WTC11 (cell line): ENCODE measurements around the gene LHX3. TPM values are rescaled to one million over a fixed set of nuclear protein-coding genes. Genes with fewer than 3 reads are reported as not detected.

Experiments used
- ATAC-seq: fragments of 200-7000 bp; cut with Tn5 transposase; 2 replicates; pipeline ENCODE4 v1.10.0; 2021; ENCODE audit warnings: mild to moderate bottlenecking, moderate library complexity
- CTCF ChIA-PET: fragments of 300-600 bp; sonication (Branson Sonifier 250); formaldehyde crosslinking; loops from one replicate; lab custom pipeline; 2021; ENCODE audit warnings: antibody characterized with exemption; lab: Charles Lee
- POLR2A ChIA-PET: fragments of 350-600 bp; sonication (Branson Sonifier 250); formaldehyde crosslinking; loops from one replicate; lab custom pipeline; 2021; ENCODE audit warnings: antibody characterized with exemption; lab: Charles Lee
- DNase-seq: peaks from one replicate; pipeline ENCODE4 v3.0.0; 2021; ENCODE audit warnings: low spot score
- H3K27ac Mint-ChIP-seq: 2 replicates; pipeline ENCODE4 v1.8.0; 2021; ENCODE audit warnings: mixed read lengths
- H3K27me3 Mint-ChIP-seq: 2 replicates; pipeline ENCODE4 v1.8.0; 2021; ENCODE audit warnings: low read depth, mild to moderate bottlenecking, moderate library complexity, mixed read lengths
- H3K36me3 Mint-ChIP-seq: 2 replicates; pipeline ENCODE4 v1.8.0; 2021; ENCODE audit warnings: mixed read lengths
- H3K4me1 Mint-ChIP-seq: 2 replicates; pipeline ENCODE4 v1.8.0; 2022; ENCODE audit warnings: mixed read lengths
- H3K4me3 Mint-ChIP-seq: 2 replicates; pipeline ENCODE4 v1.8.0; 2021; ENCODE audit warnings: mild to moderate bottlenecking, moderate library complexity, mixed read lengths
- H3K9me3 Mint-ChIP-seq: 2 replicates; pipeline ENCODE4 v1.8.0; 2021; ENCODE audit warnings: mixed read lengths
- ATF2 ChIP-seq: sonication (generic); formaldehyde crosslinking; IDR thresholded peaks from 2 replicates; pipeline ENCODE4 v1.8.1; 2022; ENCODE audit warnings: low read depth, missing genetic modification reagents, borderline replicate concordance
- CBFB ChIP-seq: sonication (generic); formaldehyde crosslinking; IDR thresholded peaks from 2 replicates; pipeline ENCODE4 v1.8.1; 2022; ENCODE audit warnings: mild to moderate bottlenecking, low read depth, missing genetic modification reagents
- CREB1 ChIP-seq: sonication (generic); formaldehyde crosslinking; IDR thresholded peaks from 2 replicates; pipeline ENCODE4 v1.8.0; 2023; ENCODE audit warnings: mild to moderate bottlenecking, missing genetic modification reagents
- CREM ChIP-seq: sonication (generic); formaldehyde crosslinking; IDR thresholded peaks from 2 replicates; pipeline ENCODE4 v1.8.1; 2022; ENCODE audit warnings: mild to moderate bottlenecking, missing genetic modification reagents, moderate library complexity
- E2F5 ChIP-seq: sonication (generic); formaldehyde crosslinking; IDR thresholded peaks from 2 replicates; pipeline ENCODE4 v1.8.1; 2022; ENCODE audit warnings: mild to moderate bottlenecking, moderate library complexity, missing genetic modification reagents
- FOXK1 ChIP-seq: sonication (generic); formaldehyde crosslinking; IDR thresholded peaks from 2 replicates; pipeline ENCODE4 v1.8.0; 2022; ENCODE audit warnings: mild to moderate bottlenecking, moderate library complexity, missing genetic modification reagents
- IRF2 ChIP-seq: sonication (generic); formaldehyde crosslinking; IDR thresholded peaks from 2 replicates; pipeline ENCODE4 v1.8.0; 2022; ENCODE audit warnings: low read depth, missing genetic modification reagents, borderline replicate concordance
- JAZF1 ChIP-seq: fragments of 250-450 bp; sonication (Bioruptor Pico); IDR thresholded peaks from 2 replicates; pipeline ENCODE4 v1.9.0; 2021; ENCODE audit warnings: moderate library complexity, mild to moderate bottlenecking, inconsistent platforms
- JUN ChIP-seq: sonication (generic); formaldehyde crosslinking; IDR thresholded peaks from 2 replicates; pipeline ENCODE4 v1.8.0; 2023; ENCODE audit warnings: mild to moderate bottlenecking, missing genetic modification reagents
- PRDM15 ChIP-seq: sonication (generic); formaldehyde crosslinking; IDR thresholded peaks from 2 replicates; pipeline ENCODE4 v1.8.0; 2022; ENCODE audit warnings: missing genetic modification reagents
- SOX15 ChIP-seq: fragments of 250-450 bp; sonication (Bioruptor Pico); IDR thresholded peaks from 2 replicates; pipeline ENCODE4 v1.9.0; 2021; ENCODE audit warnings: mild to moderate bottlenecking
- TEAD1 ChIP-seq: sonication (generic); formaldehyde crosslinking; IDR thresholded peaks from 2 replicates; pipeline ENCODE4 v1.8.0; 2022; ENCODE audit warnings: mild to moderate bottlenecking, missing genetic modification reagents
- USF2 ChIP-seq: sonication (generic); formaldehyde crosslinking; IDR thresholded peaks from 2 replicates; pipeline ENCODE4 v1.8.1; 2023; ENCODE audit warnings: mild to moderate bottlenecking, missing genetic modification reagents, moderate library complexity
- ZNF219 ChIP-seq: sonication (generic); formaldehyde crosslinking; IDR thresholded peaks from 2 replicates; pipeline ENCODE4 v1.8.0; 2023; ENCODE audit warnings: missing genetic modification reagents, mild to moderate bottlenecking, borderline replicate concordance
- total RNA-seq: library from RNA; stranded (reverse); gene quantifications from 3 replicates; pipeline ENCODE4 v1.2.3, GENCODE V29; 2021
- TF ChIP-seq, protein P1 (sequence below): sonication (generic); formaldehyde crosslinking; IDR thresholded peaks from 2 replicates; pipeline ENCODE4 v1.8.0; 2023; ENCODE audit warnings: mild to moderate bottlenecking, missing genetic modification reagents
- TF ChIP-seq, protein P2 (sequence below): sonication (generic); formaldehyde crosslinking; IDR thresholded peaks from 2 replicates; pipeline ENCODE4 v1.8.0; 2022; ENCODE audit warnings: mild to moderate bottlenecking, missing genetic modification reagents
- TF ChIP-seq, protein P3 (sequence below): sonication (generic); formaldehyde crosslinking; IDR thresholded peaks from 2 replicates; pipeline ENCODE4 v1.8.0; 2023; ENCODE audit warnings: missing genetic modification reagents
- TF ChIP-seq, protein P4 (sequence below): sonication (generic); formaldehyde crosslinking; IDR thresholded peaks from 2 replicates; pipeline ENCODE4 v1.8.1; 2023; ENCODE audit warnings: mild to moderate bottlenecking, moderate library complexity, missing genetic modification reagents

LHX3 gene
- total RNA-seq, 1 experiment from 2014 or later, result not detected

DNA sequence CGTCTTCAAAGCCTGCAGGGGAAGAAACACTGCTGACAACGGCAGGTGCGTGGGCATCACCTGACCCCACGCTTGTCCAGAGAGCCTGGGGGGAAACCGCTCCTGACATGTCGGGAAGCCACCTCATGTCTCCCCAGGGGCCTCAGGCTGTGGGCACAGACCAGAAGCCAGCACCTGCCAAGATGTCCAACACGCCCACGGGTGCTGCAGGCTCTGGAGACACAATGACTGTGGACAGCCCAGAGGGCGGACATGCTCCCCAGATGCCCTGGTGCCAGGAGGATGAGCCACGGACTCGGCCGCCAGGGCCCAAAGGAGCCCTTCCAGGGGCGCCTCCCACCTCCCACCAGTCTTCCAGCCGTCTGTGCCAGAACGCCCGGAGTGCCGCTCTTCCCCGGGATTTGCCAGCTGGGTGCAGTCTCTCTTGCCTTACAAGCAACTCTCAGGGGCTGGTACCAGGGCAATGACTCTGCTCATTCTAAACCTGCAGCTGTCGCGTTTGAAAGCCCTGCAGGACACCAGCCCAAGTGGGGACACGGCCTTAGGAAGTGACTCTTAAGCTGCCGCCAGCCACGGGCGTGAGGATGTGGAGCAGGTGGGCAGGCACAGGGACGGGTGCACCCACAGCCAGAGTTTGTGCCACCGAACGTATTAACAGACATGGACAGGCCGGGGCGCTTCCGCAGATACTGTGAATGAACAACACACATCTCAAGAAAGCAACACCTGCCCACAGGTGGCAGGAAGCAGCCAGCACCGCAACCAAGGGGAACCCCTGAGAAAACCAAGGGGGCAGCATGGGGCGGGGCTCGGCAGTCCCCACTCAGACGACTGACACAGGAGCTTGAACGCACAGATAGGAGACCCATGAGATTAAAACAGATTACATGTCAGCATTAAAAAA lies 6.8 kb upstream of the LHX3 start:
- Mint-ChIP-seq H3K27me3 (no peaks in the 10 kb centered on the region; the same call in none of the 2 replicates), H3K9me3 (peaks cover 6% of the 10 kb centered on the region; the same call in 1 of the 2 replicates), H3K4me1 (no peaks in the 10 kb centered on the region), H3K4me3 (no peak overlapping the region), H3K27ac (no peak overlapping the region), H3K36me3 (peaks cover 47% of the 10 kb centered on the region)
- ChIA-PET POLR2A (no interaction called here), CTCF (no interaction called here)
- ATAC-seq, result no peak
- DNase-seq, result no peak
- no peak for TF ChIP-seq JAZF1 (CRISPR knock-in tag)
- TF ChIP-seq USF2 (CRISPR knock-in tag), result no peak

DNA sequence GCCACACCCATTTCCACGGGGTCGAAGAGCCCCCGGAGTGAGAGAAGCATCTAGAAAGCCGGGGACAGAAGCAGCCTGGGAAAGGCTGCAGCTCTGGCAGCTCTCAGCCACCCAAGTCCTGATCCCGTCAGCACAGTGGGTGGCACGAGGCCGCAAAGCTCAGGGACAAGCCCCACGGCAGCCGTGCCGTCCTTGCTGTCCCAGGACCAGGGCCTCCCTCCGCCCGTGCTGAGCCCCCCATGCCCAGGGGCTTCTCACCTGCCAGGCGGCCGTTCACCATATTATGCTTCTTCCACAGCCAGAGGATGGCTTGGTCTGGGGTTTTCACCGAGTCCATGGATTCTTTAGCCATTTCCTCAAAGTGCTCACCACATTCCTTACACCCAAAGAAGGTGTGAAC lies 6.1 kb upstream of the LHX3 start:
- CTCF ChIA-PET, result interaction anchor here (0.7 to 1.1 kb wide), 3 partner anchors 12 to 250 kb away, joined by 3 to 5 read pairs (median 3); partner anchors contain the start of gene UBAC1
- Mint-ChIP-seq H3K36me3 (peaks cover 47% of the 10 kb centered on the region), H3K27ac (no peak overlapping the region), H3K9me3 (peaks cover 6% of the 10 kb centered on the region; the same call in 1 of the 2 replicates), H3K4me3 (no peak overlapping the region), H3K4me1 (no peaks in the 10 kb centered on the region), H3K27me3 (peaks cover 6% of the 10 kb centered on the region)
- no peak for ATAC-seq
- POLR2A ChIA-PET, result no interaction called here
- TF ChIP-seq, protein P1, sequence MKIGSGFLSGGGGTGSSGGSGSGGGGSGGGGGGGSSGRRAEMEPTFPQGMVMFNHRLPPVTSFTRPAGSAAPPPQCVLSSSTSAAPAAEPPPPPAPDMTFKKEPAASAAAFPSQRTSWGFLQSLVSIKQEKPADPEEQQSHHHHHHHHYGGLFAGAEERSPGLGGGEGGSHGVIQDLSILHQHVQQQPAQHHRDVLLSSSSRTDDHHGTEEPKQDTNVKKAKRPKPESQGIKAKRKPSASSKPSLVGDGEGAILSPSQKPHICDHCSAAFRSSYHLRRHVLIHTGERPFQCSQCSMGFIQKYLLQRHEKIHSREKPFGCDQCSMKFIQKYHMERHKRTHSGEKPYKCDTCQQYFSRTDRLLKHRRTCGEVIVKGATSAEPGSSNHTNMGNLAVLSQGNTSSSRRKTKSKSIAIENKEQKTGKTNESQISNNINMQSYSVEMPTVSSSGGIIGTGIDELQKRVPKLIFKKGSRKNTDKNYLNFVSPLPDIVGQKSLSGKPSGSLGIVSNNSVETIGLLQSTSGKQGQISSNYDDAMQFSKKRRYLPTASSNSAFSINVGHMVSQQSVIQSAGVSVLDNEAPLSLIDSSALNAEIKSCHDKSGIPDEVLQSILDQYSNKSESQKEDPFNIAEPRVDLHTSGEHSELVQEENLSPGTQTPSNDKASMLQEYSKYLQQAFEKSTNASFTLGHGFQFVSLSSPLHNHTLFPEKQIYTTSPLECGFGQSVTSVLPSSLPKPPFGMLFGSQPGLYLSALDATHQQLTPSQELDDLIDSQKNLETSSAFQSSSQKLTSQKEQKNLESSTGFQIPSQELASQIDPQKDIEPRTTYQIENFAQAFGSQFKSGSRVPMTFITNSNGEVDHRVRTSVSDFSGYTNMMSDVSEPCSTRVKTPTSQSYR (CRISPR knock-in tag), result no peak
- TF ChIP-seq JAZF1 (CRISPR knock-in tag), result no peak
- TF ChIP-seq, protein P2, sequence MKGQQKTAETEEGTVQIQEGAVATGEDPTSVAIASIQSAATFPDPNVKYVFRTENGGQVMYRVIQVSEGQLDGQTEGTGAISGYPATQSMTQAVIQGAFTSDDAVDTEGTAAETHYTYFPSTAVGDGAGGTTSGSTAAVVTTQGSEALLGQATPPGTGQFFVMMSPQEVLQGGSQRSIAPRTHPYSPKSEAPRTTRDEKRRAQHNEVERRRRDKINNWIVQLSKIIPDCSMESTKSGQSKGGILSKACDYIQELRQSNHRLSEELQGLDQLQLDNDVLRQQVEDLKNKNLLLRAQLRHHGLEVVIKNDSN (CRISPR knock-in tag), result no peak
- TF ChIP-seq CBFB (CRISPR knock-in tag), result no peak
- no peak for TF ChIP-seq ZNF219 (CRISPR knock-in tag)
- no peak for TF ChIP-seq JUN (CRISPR knock-in tag)
- TF ChIP-seq, protein P3, sequence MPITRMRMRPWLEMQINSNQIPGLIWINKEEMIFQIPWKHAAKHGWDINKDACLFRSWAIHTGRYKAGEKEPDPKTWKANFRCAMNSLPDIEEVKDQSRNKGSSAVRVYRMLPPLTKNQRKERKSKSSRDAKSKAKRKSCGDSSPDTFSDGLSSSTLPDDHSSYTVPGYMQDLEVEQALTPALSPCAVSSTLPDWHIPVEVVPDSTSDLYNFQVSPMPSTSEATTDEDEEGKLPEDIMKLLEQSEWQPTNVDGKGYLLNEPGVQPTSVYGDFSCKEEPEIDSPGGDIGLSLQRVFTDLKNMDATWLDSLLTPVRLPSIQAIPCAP (CRISPR knock-in tag), result no peak
- no peak for TF ChIP-seq PRDM15 (CRISPR knock-in tag)
- no peak for TF ChIP-seq TEAD1
- TF ChIP-seq ATF2, result no peak
- TF ChIP-seq FOXK1, result no peak
- no peak for TF ChIP-seq CREM (CRISPR knock-in tag)
- no peak for TF ChIP-seq IRF2
- no peak for TF ChIP-seq E2F5
- no peak for TF ChIP-seq CREB1
- TF ChIP-seq, protein P4, sequence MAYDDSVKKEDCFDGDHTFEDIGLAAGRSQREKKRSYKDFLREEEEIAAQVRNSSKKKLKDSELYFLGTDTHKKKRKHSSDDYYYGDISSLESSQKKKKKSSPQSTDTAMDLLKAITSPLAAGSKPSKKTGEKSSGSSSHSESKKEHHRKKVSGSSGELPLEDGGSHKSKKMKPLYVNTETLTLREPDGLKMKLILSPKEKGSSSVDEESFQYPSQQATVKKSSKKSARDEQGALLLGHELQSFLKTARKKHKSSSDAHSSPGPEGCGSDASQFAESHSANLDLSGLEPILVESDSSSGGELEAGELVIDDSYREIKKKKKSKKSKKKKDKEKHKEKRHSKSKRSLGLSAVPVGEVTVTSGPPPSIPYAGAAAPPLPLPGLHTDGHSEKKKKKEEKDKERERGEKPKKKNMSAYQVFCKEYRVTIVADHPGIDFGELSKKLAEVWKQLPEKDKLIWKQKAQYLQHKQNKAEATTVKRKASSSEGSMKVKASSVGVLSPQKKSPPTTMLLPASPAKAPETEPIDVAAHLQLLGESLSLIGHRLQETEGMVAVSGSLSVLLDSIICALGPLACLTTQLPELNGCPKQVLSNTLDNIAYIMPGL, result no peak
- no peak for TF ChIP-seq SOX15 (CRISPR knock-in tag)
- no peak for DNase-seq
